Tibial nerve (tissue), 4 donors: Measurements from ENCODE around the gene CDYL. TPM values are rescaled to one million over a fixed set of nuclear protein-coding genes. Genes with fewer than 3 reads are reported as not detected.

ENCODE experiments used
- DNase-seq, 2 donors: peaks; one replicate each; pipeline ENCODE4 v3.0.0-alpha.2; 2019; ENCODE audit warnings: low spot score in 2 of 2
- H3K27ac ChIP-seq, 4 donors: fragments of 200-600 bp; sonication (generic) in 3 of 4; one replicate each; pipeline ENCODE4 v1.5.1; 2017 to 2019; ENCODE audit warnings: mild to moderate bottlenecking in 1 of 4
- H3K27me3 ChIP-seq, 2 donors: fragments of 200-600 bp; sonication (generic) in 1 of 2; one replicate each; pipeline versions ENCODE4 v1.5.1 to v1.6.0; 2017 to 2019
- H3K36me3 ChIP-seq, 3 donors: fragments of 200-600 bp; sonication (generic); one replicate each; pipeline ENCODE4 v1.5.1; 2018 to 2019
- H3K4me1 ChIP-seq, 4 donors: fragments of 200-600 bp; sonication (generic) in 3 of 4; one replicate each; pipeline ENCODE4 v1.5.1; 2017 to 2019
- H3K4me3 ChIP-seq, 4 donors: fragments of 200-600 bp; sonication (generic) in 3 of 4; one replicate each; pipeline ENCODE4 v1.5.1; 2017 to 2019; ENCODE audit warnings: mild to moderate bottlenecking in 1 of 4, moderate library complexity in 1 of 4
- H3K9me3 ChIP-seq, 4 donors: fragments of 200-600 bp; sonication (generic) in 3 of 4; one replicate each; pipeline ENCODE4 v1.5.1; 2017 to 2019
- CTCF ChIP-seq, 5 experiments: fragments of 200-600 bp in 3 of 5; fragments of 450-650 bp in 2 of 5; sonication (generic) in 3 of 5; IDR thresholded peaks; one replicate each; pipeline ENCODE4 v1.5.1; 2016 to 2019; ENCODE audit warnings: antibody characterized with exemption in 5 of 5, mild to moderate bottlenecking in 3 of 5, moderate library complexity in 2 of 5
- EP300 ChIP-seq, 2 donors: sonication (generic); formaldehyde crosslinking; IDR thresholded peaks; one replicate each; pipeline ENCODE4 v1.6.1; 2017; ENCODE audit warnings: antibody characterized with exemption in 2 of 2, mild to moderate bottlenecking in 1 of 2
- POLR2A ChIP-seq, 2 donors: fragments of 450-650 bp; IDR thresholded peaks; one replicate each; pipeline ENCODE4 v1.6.1; 2017; ENCODE audit warnings: antibody characterized with exemption in 2 of 2, mild to moderate bottlenecking in 2 of 2, moderate library complexity in 2 of 2
- WGBS, 2 donors: methylation state at CpG; one replicate each; pipeline ENCODE4 v1.1.5; 2018; 5-methylcytosine and 5-hydroxymethylcytosine counted together
- total RNA-seq, 4 donors: library from RNA; depleted of rRNA; stranded (reverse); fragments of >200 nt; gene quantifications; one replicate each; pipeline ENCODE4 v1.1.0, GENCODE V29; 2016

The CDYL gene
- total RNA-seq, 4 donors from 2014 or later = 20.3 to 37.5 (median 31.7) TPM

- H3K27me3 ChIP-seq = no peaks in the 10 kb centered on the region
- DNase-seq = no peak
- no peaks in the 10 kb centered on the region for H3K9me3 ChIP-seq
- WGBS, 2 donors = 64 to 65% methylated on average over 2 of the region's 2 CpGs
- no peak overlapping the region for H3K4me3 ChIP-seq
- no peaks in the 10 kb centered on the region for H3K36me3 ChIP-seq
- H3K4me1 ChIP-seq = peaks cover 0 to 7% (median 0%) of the 10 kb centered on the region in 4 donors
- TF ChIP-seq POLR2A (IDR thresholded peaks at IDR 0.05) = no peak
- TF ChIP-seq EP300 (IDR thresholded peaks at IDR 0.05) = no peak
- no peak for TF ChIP-seq CTCF (IDR thresholded peaks at IDR 0.05)
- H3K27ac ChIP-seq = no peak overlapping the region
Observed at GRCh38 chr6:4728926-4729325, 47.3 kb upstream of the CDYL start.

GRCh38 chr6:4731996-4732395 lies 44.2 kb upstream of the CDYL start:
- Histone ChIP-seq H3K36me3 (no peaks in the 10 kb centered on the region), H3K4me1 (peaks cover 0 to 7% (median 0%) of the 10 kb centered on the region in 4 donors), H3K27me3 (no peaks in the 10 kb centered on the region), H3K4me3 (no peak overlapping the region), H3K27ac (no peak overlapping the region), H3K9me3 (no peaks in the 10 kb centered on the region)
- WGBS, 2 donors = 70 to 100% methylated on average over 3 of the region's 3 CpGs
- no peak for DNase-seq
- TF ChIP-seq EP300 (IDR thresholded peaks at IDR 0.05) = no peak
- no peak for TF ChIP-seq POLR2A (IDR thresholded peaks at IDR 0.05)
- TF ChIP-seq CTCF (IDR thresholded peaks at IDR 0.05) = no peak

- Histone ChIP-seq H3K27me3 (no peaks in the 10 kb centered on the region), H3K4me1 (peaks cover 0 to 7% (median 0%) of the 10 kb centered on the region in 4 donors), H3K4me3 (peak overlapping the region in 1 of 4 donors; percentile 12), H3K27ac (no peak overlapping the region), H3K36me3 (no peaks in the 10 kb centered on the region), H3K9me3 (no peaks in the 10 kb centered on the region)
- DNase-seq = peak; percentile 9 to 14
- TF ChIP-seq CTCF (IDR thresholded peaks at IDR 0.05) (no peak), EP300 (IDR thresholded peaks at IDR 0.05) (no peak), POLR2A (IDR thresholded peaks at IDR 0.05) (no peak)
- 26 to 27% methylated on average over 10 of the region's 10 CpGs for WGBS, 2 donors
Observed at GRCh38 chr6:4732691-4733315, 43.4 kb upstream of the CDYL start.

GRCh38 chr6:4736371-4736873 lies 39.8 kb upstream of the CDYL start:
- Histone ChIP-seq H3K27ac (no peak overlapping the region), H3K9me3 (no peaks in the 10 kb centered on the region), H3K4me1 (peaks cover 0 to 7% (median 0%) of the 10 kb centered on the region in 4 donors), H3K36me3 (no peaks in the 10 kb centered on the region), H3K27me3 (no peaks in the 10 kb centered on the region), H3K4me3 (no peak overlapping the region)
- no peak for TF ChIP-seq CTCF (IDR thresholded peaks at IDR 0.05)
- TF ChIP-seq EP300 (IDR thresholded peaks at IDR 0.05) = no peak
- TF ChIP-seq POLR2A (IDR thresholded peaks at IDR 0.05) = no peak
- DNase-seq = no peak
- 77 to 84% methylated on average over 1 of the region's 1 CpG for WGBS, 2 donors

GRCh38 chr6:4740032-4740431 lies 36.2 kb upstream of the CDYL start:
- no peak for DNase-seq
- Histone ChIP-seq H3K4me3 (no peak overlapping the region), H3K27me3 (no peaks in the 10 kb centered on the region), H3K4me1 (no peaks in the 10 kb centered on the region), H3K36me3 (no peaks in the 10 kb centered on the region), H3K27ac (no peak overlapping the region), H3K9me3 (no peaks in the 10 kb centered on the region)
- WGBS, 2 donors = 54 to 66% methylated on average over 6 of the region's 6 CpGs
- TF ChIP-seq POLR2A (IDR thresholded peaks at IDR 0.05) = no peak
